IMR-90 (cell line): ENCODE measurements around the gene PLCZ1. TPM values are rescaled to one million over a fixed set of nuclear protein-coding genes. Genes with fewer than 3 reads are reported as not detected.

ENCODE experiments used
- ATAC-seq: fragments of 200-7000 bp; cut with Tn5 transposase; 2 replicates; pipeline ENCODE4 v1.9.1; 2020; ENCODE audit warnings: low read depth, mild to moderate bottlenecking, moderate library complexity
- BruUV-seq: library from RNA; stranded (reverse); fragments of 400-500 nt; replicated peaks from 2 replicates; lab custom pipeline; 2021; lab: Mats Ljungman, UMichigan
- CTCF ChIA-PET: fragments of 300-600 bp; formaldehyde crosslinking; extraction: SDS; loops from one replicate; lab custom pipeline; 2021; ENCODE audit warnings: antibody characterized with exemption; lab: Yijun Ruan, JAX
- POLR2A ChIA-PET: fragments of 300-600 bp; sonication (Branson Sonifier 250); formaldehyde crosslinking; loops from one replicate; lab custom pipeline; 2022; ENCODE audit warnings: antibody characterized with exemption; ENCODE audit not compliant: unreplicated experiment; lab: Charles Lee
- DNase-seq: peaks from one replicate; pipeline ENCODE4 v3.0.0; 2013
- H2AFZ ChIP-seq: replicated peaks from 2 replicates; pipeline ENCODE3; 2013; ENCODE audit warnings: low read length, mild to moderate bottlenecking; ENCODE audit not compliant: poor library complexity
- H2AK5ac ChIP-seq: 2 replicates; pipeline ENCODE4 v1.6.1; 2013; ENCODE audit warnings: low read depth, low read length, inconsistent platforms
- H2AK9ac ChIP-seq: replicated peaks from 2 replicates; pipeline ENCODE3; 2013; ENCODE audit warnings: mild to moderate bottlenecking, low read depth, low read length, moderate library complexity; ENCODE audit not compliant: poor library complexity
- H2BK120ac ChIP-seq: 2 replicates; pipeline ENCODE4 v1.6.1; 2013; ENCODE audit warnings: low read depth, low read length, inconsistent platforms
- H2BK15ac ChIP-seq: 3 replicates; pipeline ENCODE4 v1.6.1; 2013; ENCODE audit warnings: low read depth, low read length, inconsistent platforms
- H2BK20ac ChIP-seq: 2 replicates; pipeline ENCODE4 v1.6.1; 2013; ENCODE audit warnings: low read depth, mild to moderate bottlenecking, inconsistent platforms, low read length, moderate library complexity
- H2BK5ac ChIP-seq: 2 replicates; pipeline ENCODE4 v1.6.1; 2013; ENCODE audit warnings: mild to moderate bottlenecking, low read depth, low read length, inconsistent platforms; ENCODE audit not compliant: poor library complexity, severe bottlenecking
- H3K14ac ChIP-seq: replicated peaks from 2 replicates; pipeline ENCODE4 v1.6.1; 2013; ENCODE audit warnings: low read depth, low read length, inconsistent platforms
- H3K18ac ChIP-seq: 2 replicates; pipeline ENCODE4 v1.6.1; 2013; ENCODE audit warnings: low read depth, low read length, control low read depth
- H3K23ac ChIP-seq: 2 replicates; pipeline ENCODE4 v1.6.1; 2013; ENCODE audit warnings: low read depth, low read length, inconsistent platforms
- H3K27ac ChIP-seq: 2 replicates; pipeline ENCODE4 v1.5.1; 2013; ENCODE audit warnings: mild to moderate bottlenecking, control low read depth, low read length; ENCODE audit not compliant: insufficient read depth
- H3K27me3 ChIP-seq: 2 replicates; pipeline ENCODE4 v1.6.1; 2013; ENCODE audit warnings: low read length; ENCODE audit not compliant: control insufficient read depth, insufficient read depth
- H3K36me3 ChIP-seq: 2 replicates; pipeline ENCODE4 v1.6.1; 2013; ENCODE audit warnings: low read length, mixed read lengths; ENCODE audit not compliant: control insufficient read depth, insufficient read depth
- H3K4ac ChIP-seq: 2 replicates; pipeline ENCODE4 v1.6.1; 2013; ENCODE audit warnings: low read depth, low read length, inconsistent platforms
- H3K4me1 ChIP-seq: 2 replicates; pipeline ENCODE4 v1.6.1; 2013; ENCODE audit warnings: low read length, mixed read lengths; ENCODE audit not compliant: control insufficient read depth, insufficient read depth
- H3K4me2 ChIP-seq: 2 replicates; pipeline ENCODE4 v1.6.1; 2013; ENCODE audit warnings: low read depth, mild to moderate bottlenecking, control low read depth, low read length, moderate library complexity
- H3K4me3 ChIP-seq: 2 replicates; pipeline ENCODE4 v1.5.1; 2013; ENCODE audit warnings: low read depth, mild to moderate bottlenecking, control low read depth, low read length, moderate library complexity; ENCODE audit not compliant: insufficient read depth
- H3K56ac ChIP-seq: 2 replicates; pipeline ENCODE4 v1.6.1; 2013; ENCODE audit warnings: low read length, inconsistent platforms; ENCODE audit not compliant: insufficient read depth; ENCODE audit errors: extremely low read depth
- H3K79me1 ChIP-seq, 2 experiments: 2 replicates each; pipeline ENCODE4 v1.6.1; 2013; ENCODE audit warnings: low read length in 2 of 2, inconsistent platforms in 1 of 2, low read depth in 1 of 2
- H3K9ac ChIP-seq: 2 replicates; pipeline ENCODE4 v1.6.1; 2013; ENCODE audit warnings: low read depth, low read length, control low read depth
- H3K9me1 ChIP-seq: 2 replicates; pipeline ENCODE4 v1.6.1; 2013; ENCODE audit warnings: low read length, inconsistent platforms; ENCODE audit not compliant: insufficient read depth
- H3K9me3 ChIP-seq: 2 replicates; pipeline ENCODE4 v1.6.1; 2013; ENCODE audit warnings: low read length; ENCODE audit not compliant: control insufficient read depth, insufficient read depth
- H4K20me1 ChIP-seq: 2 replicates; pipeline ENCODE4 v1.6.1; 2013; ENCODE audit warnings: low read length, inconsistent platforms; ENCODE audit not compliant: insufficient read depth
- H4K5ac ChIP-seq: 2 replicates; pipeline ENCODE4 v1.6.1; 2013; ENCODE audit warnings: mild to moderate bottlenecking, low read depth, low read length, control low read depth
- H4K8ac ChIP-seq, 2 experiments: 2 replicates each; pipeline ENCODE4 v1.6.1; 2013; ENCODE audit warnings: low read depth in 2 of 2, low read length in 2 of 2, control low read depth in 1 of 2, inconsistent platforms in 1 of 2
- H4K91ac ChIP-seq: 2 replicates; pipeline ENCODE4 v1.6.1; 2013; ENCODE audit warnings: low read depth, low read length, inconsistent platforms; ENCODE audit not compliant: insufficient read depth
- CEBPB ChIP-seq: IDR thresholded peaks from 2 replicates; pipeline ENCODE4 v1.6.1; 2012; ENCODE audit warnings: low read depth, low read length, improper control_type of control experiment
- RFX5 ChIP-seq: IDR thresholded peaks from 2 replicates; pipeline ENCODE4 v1.8.0; 2012; ENCODE audit warnings: low read depth, mild to moderate bottlenecking, low read length, moderate library complexity
- WGBS, 2 experiments: methylation state at CpG; one replicate each; pipeline versions ENCODE4 v1.1.5 to v1.1.7; 2013; ENCODE audit warnings: missing lambda C conversion rate in 2 of 2; ENCODE audit not compliant: insufficient read length in 1 of 2; ENCODE audit errors: extremely low coverage in 2 of 2; 5-methylcytosine and 5-hydroxymethylcytosine counted together
- dilution Hi-C: fragments of 300-500 bp; cut with HindIII; formaldehyde crosslinking; loops from one replicate; pipeline ENCODE4 v1.14.3; 2018; ENCODE audit warnings: low sequenced_read_pairs; ENCODE audit not compliant: unreplicated experiment
- in situ Hi-C: fragments of 300-500 bp; cut with MboI; formaldehyde crosslinking; loops from 3 replicates; pipeline ENCODE4 v1.14.3; 2019; ENCODE audit warnings: low sequenced_read_pairs, inconsistent platforms, mixed read lengths
- intact Hi-C: fragments of 100-400 bp; cut with micrococcal nuclease; formaldehyde crosslinking; loops from 2 replicates; pipeline ENCODE4 v1.10.0; 2022
- polyA plus RNA-seq, 3 experiments: library from polyadenylated mRNA; depleted of rRNA; stranded (reverse); fragments of >200 nt; gene quantifications; 2 replicates each; pipeline ENCODE4 v1.2.3, GENCODE V29; 2012; ENCODE audit warnings: low replicate concordance in 1 of 3
- total RNA-seq: library from RNA; depleted of rRNA; stranded (reverse); fragments of >200 nt; gene quantifications from 2 replicates; pipeline ENCODE4 v1.2.3, GENCODE V29; 2012

Gene PLCZ1
- total and polyA plus RNA-seq, 2 of the 4 experiments (the other 2 are of a cell fraction): not detected

DNA sequence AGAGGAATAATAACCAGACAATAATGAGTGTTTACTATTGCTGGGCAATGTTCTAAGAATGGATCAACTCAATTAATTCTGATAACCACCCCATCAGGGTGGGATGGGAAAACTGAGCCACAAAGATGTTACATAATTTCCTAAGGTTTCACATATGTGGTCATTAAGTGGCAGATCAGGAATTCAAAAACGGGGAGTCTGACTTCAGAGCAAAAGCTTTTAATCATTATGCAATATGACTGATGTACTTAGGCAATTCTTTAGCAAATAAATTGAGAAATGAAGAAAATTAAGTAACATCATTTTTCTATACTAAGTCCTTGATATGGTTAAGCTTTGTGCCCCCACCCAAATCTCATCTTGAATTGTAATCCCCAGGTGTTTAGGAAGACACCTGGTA is 53.4 kb downstream of the PLCZ1 start:
- no peak overlapping the region for H2BK120ac ChIP-seq
- peaks cover 2% of the 10 kb centered on the region; the same call in 1 of the 2 replicates for H3K4me1 ChIP-seq
- H2BK15ac ChIP-seq: no peak overlapping the region
- no peak overlapping the region for H2BK5ac ChIP-seq
- ATAC-seq (no peak), DNase-seq (no peak)
- dilution Hi-C loops: no loop called here
- H3K23ac ChIP-seq: no peak overlapping the region
- H3K9me3 ChIP-seq: no peaks in the 10 kb centered on the region
- no peaks in the 10 kb centered on the region for H4K20me1 ChIP-seq
- ChIA-PET CTCF (interaction anchor here (0.8 kb wide), 1 partner anchor 11 kb away, joined by 3 read pairs; no protein-coding TSS in a partner anchor), POLR2A (interaction anchor here (0.5 kb wide), 1 partner anchor 339 kb away, joined by 3 read pairs; no protein-coding TSS in a partner anchor)
- H3K9ac ChIP-seq: no peak overlapping the region
- intact Hi-C loops: no loop called here
- H3K36me3 ChIP-seq: no peaks in the 10 kb centered on the region
- H2AK5ac ChIP-seq: no peak overlapping the region
- no peak overlapping the region for H3K4me2 ChIP-seq
- TF ChIP-seq RFX5 (no peak), CEBPB (peak; percentile 32; the same call in 1 of the 2 replicates)
- H3K27ac ChIP-seq: no peak overlapping the region
- no peak overlapping the region for H3K14ac ChIP-seq
- H4K8ac ChIP-seq: no peak overlapping the region
- H2BK20ac ChIP-seq: no peak overlapping the region
- no peak overlapping the region for H2AFZ ChIP-seq
- no peak overlapping the region for H3K56ac ChIP-seq
- in situ Hi-C loops: no loop called here
- no CpG with 5 or more reads among the region's 1 CpG for WGBS, 2 experiments
- H2AK9ac ChIP-seq: no peak overlapping the region
- H3K4me3 ChIP-seq: no peak overlapping the region
- no peak overlapping the region for H3K18ac ChIP-seq
- H3K27me3 ChIP-seq: no peaks in the 10 kb centered on the region
- H3K4ac ChIP-seq: no peak overlapping the region
- no TSS peak for BruUV-seq
- no peak overlapping the region for H4K91ac ChIP-seq
- no peak overlapping the region for H4K5ac ChIP-seq
- H3K9me1 ChIP-seq: 0 out of 2 replicates have a peak, but pooled peaks cover 3% of the 10 kb centered on the region
- H3K79me1 ChIP-seq: no peaks in the 10 kb centered on the region
